Measurements from ENCODE around the gene MAD2L2.
A peak's percentile ranks its signal among the peaks of the same experiment; 100 is the strongest.

The MAD2L2 gene

DNA sequence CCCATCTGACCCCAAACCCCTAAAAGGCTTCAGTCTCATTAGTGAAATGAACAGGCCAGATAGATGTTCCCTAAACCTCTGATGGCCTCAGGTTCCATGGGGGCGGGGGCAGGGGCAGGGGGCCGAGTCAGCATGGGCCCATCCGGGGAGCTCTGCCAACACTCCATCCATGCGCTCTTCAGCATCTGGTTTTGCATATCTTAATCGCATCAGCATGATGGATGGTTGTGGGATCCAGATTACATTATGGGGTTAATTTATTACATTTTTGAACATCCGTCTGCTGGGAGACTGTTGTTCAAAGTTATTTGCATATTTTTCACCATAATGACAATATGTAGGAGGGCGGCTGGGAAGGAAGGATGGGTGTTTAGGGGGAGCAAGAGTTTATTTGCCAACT lies 3.1 kb upstream of the MAD2L2 start:
- peak overlapping the region in 1 of 3 experiments; percentile 5 for H3K4me3 Mint-ChIP-seq
- H3K36me3 Mint-ChIP-seq (ENCODE audit: low read depth), result no peaks in the 10 kb centered on the region
- H3K27ac Mint-ChIP-seq, result peak overlapping the region in 1 of 3 experiments; percentile 40
- peaks cover 15% of the 10 kb centered on the region for H3K4me1 Mint-ChIP-seq
- TF ChIP-seq, protein P1, sequence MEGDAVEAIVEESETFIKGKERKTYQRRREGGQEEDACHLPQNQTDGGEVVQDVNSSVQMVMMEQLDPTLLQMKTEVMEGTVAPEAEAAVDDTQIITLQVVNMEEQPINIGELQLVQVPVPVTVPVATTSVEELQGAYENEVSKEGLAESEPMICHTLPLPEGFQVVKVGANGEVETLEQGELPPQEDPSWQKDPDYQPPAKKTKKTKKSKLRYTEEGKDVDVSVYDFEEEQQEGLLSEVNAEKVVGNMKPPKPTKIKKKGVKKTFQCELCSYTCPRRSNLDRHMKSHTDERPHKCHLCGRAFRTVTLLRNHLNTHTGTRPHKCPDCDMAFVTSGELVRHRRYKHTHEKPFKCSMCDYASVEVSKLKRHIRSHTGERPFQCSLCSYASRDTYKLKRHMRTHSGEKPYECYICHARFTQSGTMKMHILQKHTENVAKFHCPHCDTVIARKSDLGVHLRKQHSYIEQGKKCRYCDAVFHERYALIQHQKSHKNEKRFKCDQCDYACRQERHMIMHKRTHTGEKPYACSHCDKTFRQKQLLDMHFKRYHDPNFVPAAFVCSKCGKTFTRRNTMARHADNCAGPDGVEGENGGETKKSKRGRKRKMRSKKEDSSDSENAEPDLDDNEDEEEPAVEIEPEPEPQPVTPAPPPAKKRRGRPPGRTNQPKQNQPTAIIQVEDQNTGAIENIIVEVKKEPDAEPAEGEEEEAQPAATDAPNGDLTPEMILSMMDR (IDR thresholded peaks at IDR 0.05; ENCODE audit: unreplicated experiment in 3 of 3), result no peak
- H3K9me3 Mint-ChIP-seq, result no peaks in the 10 kb centered on the region
- peaks cover 18% of the 10 kb centered on the region for H3K27me3 Mint-ChIP-seq (ENCODE audit: low read depth)

DNA sequence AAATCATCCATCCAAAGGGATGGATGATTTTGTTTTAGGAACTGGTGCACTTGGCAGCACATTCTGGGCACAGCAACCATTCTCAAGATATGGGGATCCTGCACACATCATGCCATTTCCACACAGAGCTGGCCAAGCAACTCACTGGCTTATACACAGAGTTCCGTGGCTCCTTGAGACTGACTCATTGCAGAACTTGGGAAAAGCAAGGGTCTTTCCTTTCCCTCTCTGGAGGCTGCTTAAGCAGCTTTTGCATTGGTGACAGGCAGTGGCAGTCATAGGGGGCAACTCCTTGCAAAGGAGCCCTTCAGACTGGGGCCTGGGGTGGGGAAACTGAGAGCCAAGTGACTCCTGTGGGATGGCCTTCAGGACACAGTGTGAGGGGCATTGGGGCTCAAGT lies 1.9 kb upstream of the MAD2L2 start:
- Mint-ChIP-seq H3K9me3 (no peaks in the 10 kb centered on the region), H3K36me3 (ENCODE audit: low read depth) (peaks cover 4% of the 10 kb centered on the region), H3K27ac (no peak overlapping the region), H3K27me3 (ENCODE audit: low read depth) (peaks cover 16% of the 10 kb centered on the region), H3K4me3 (peak overlapping the region in 2 of 3 experiments; percentile 34 to 36), H3K4me1 (peaks cover 15% of the 10 kb centered on the region)
- TF ChIP-seq, protein P1 (IDR thresholded peaks at IDR 0.05; ENCODE audit: unreplicated experiment in 3 of 3), result no peak

DNA sequence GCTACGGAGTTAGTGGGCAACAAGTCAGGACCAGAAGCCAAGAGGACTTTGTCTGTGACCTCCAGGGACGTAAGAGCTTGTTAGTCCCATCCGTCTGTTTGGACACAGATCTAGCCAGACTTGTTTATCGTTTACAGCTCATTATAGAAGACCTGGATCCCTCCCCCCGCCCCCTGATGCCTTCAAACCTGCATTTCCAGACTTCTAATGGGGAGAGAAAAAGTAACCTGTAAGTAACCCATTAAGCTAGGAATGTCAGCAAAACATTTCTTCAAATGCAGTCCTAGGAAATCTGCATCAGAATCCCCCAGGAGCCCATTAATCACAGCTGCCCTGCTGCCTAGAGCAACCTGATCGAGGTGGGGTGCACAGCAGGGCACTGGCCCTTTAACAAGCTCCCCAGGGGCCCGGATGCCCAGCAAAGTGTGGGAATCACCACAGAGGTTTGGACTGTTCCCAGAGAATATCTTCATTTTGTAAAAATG lies 1.4 kb upstream of the MAD2L2 start:
- Mint-ChIP-seq H3K36me3 (ENCODE audit: low read depth) (peaks cover 4% of the 10 kb centered on the region), H3K4me1 (peaks cover 15% of the 10 kb centered on the region), H3K9me3 (no peaks in the 10 kb centered on the region), H3K27ac (peak overlapping the region; percentile 52 to 68 (median 59)), H3K27me3 (ENCODE audit: low read depth) (peaks cover 11% of the 10 kb centered on the region), H3K4me3 (peak overlapping the region; percentile 85 to 98 (median 94))
- TF ChIP-seq, protein P1 (IDR thresholded peaks at IDR 0.05; ENCODE audit: unreplicated experiment in 3 of 3), result no peak

DNA sequence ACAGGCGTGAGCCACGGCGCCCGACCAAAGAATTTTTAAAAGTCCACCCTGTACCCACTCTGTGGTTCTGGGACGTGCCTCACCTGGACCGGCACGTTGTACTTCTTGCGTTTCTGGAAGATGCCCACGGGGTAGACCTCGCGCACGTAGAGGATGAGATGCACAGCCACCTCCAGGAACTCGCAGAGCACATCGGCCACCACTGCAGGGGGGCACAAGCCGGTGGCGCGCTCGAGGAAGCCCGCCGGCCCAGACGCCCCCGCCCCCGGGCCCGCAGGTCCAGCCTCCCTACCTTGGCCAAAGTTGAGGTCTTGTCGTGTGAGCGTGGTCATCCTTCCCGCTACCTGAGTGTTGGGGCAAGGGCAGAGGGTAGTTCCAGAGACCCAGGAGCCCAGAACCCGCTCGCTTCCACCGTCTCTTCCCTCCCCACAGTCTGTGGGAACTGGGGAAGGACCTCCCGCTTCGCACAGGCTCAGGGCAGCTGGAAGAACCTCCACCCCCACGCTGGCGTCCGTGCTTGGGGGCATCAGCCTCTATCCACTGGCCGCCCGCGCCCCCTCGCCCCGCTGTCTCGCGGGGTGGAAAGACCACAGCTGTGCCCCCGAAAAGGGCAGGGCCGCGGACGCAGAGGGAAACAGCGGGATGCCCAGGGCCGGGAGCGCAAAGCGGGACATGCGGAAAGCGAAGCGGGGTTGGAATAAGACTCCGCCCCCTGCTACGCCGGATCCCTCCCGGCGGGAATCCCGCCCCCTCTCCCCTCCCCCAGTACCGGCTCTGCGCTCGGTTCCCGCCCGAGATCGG lies 478 bp downstream of the MAD2L2 start:
- Mint-ChIP-seq H3K36me3 (ENCODE audit: low read depth) (peaks cover 10% of the 10 kb centered on the region), H3K4me1 (peaks cover 15% of the 10 kb centered on the region), H3K27ac (no peak overlapping the region), H3K27me3 (ENCODE audit: low read depth) (peaks cover 5% of the 10 kb centered on the region), H3K9me3 (no peaks in the 10 kb centered on the region), H3K4me3 (peak overlapping the region; percentile 85 to 87 (median 87))
- TF ChIP-seq, protein P1 (IDR thresholded peaks at IDR 0.05; ENCODE audit: unreplicated experiment in 3 of 3), result no peak

DNA sequence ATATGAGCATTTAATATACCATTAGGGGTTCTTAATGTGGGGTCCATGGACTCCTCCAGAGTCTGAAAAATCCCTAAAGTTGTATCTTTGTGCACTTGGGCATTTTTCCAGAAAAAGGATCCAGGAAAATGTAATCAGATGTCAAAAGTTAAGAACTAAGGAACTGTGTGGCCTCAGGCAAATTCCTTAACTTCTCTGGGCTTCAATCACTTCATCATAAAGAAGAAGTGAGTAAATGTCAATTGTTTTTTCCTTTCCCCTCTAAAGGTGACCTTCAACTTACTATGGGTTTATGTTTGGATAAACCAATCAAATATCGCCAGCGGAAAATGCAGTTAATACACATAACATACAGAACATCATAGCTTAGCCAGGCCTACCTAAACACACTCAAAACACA lies 2.5 kb downstream of the MAD2L2 start:
- H3K27me3 Mint-ChIP-seq (ENCODE audit: low read depth), result peaks cover under 1% of the 10 kb centered on the region
- H3K4me1 Mint-ChIP-seq, result peaks cover 10% of the 10 kb centered on the region
- TF ChIP-seq, protein P1 (IDR thresholded peaks at IDR 0.05; ENCODE audit: unreplicated experiment in 3 of 3), result no peak
- no peak overlapping the region for H3K27ac Mint-ChIP-seq
- peaks cover 17% of the 10 kb centered on the region for H3K36me3 Mint-ChIP-seq (ENCODE audit: low read depth)
- H3K4me3 Mint-ChIP-seq, result peak overlapping the region; percentile 50 to 81 (median 61)
- H3K9me3 Mint-ChIP-seq, result no peaks in the 10 kb centered on the region

All from nephron (organoid).